Measurements from ENCODE around the gene ANTXRL. TPM values are rescaled to one million over a fixed set of nuclear protein-coding genes. Genes with fewer than 3 reads are reported as not detected.
"Not testable (repeated sequence)": the region's sequence is repeated elsewhere in the genome, so short reads cannot be mapped to it uniquely, and the experiment has no call there.

ANTXRL gene
- total RNA-seq, 1 donor from 2014 or later, result not detected

DNA sequence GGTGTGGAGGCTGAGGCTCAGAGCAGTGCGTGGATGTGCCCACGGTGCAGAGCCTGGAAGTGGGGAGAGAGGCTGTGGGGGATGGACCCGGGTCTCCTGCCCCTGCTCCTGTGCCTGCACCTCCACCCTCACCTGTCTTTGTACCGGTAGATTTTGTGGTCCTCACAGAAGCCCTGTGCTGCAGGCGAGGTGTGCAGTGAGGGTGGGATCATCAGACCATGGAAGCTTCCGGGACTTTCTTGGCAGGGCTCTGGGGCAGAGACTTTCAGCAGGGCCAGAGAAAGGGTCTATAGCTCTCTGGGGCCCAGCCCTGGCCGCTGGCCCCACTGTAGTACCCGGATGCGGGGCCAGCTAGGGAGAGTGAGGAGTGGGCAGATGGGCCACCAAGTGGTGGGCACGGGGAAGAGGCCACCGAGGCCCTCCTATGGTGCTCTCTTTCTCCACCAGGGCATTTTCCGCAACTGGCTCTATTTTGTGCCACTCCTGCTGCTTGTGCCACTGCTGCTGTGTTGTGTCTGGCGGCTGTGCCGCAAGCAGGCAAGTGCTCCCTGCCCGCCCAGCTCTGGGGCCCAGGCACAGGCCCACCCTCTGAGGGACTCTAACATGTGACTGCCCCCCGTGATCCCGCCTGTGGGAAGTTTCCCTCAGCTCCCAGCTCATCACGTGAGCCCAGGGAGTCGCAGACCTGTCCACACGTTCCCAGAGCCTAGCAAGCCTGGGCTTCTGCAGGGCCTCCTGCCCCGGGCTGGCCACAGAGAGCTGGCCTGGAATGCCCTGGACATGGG is 22.1 kb downstream of the ANTXRL start:
- DNase-seq, result no peak

DNA sequence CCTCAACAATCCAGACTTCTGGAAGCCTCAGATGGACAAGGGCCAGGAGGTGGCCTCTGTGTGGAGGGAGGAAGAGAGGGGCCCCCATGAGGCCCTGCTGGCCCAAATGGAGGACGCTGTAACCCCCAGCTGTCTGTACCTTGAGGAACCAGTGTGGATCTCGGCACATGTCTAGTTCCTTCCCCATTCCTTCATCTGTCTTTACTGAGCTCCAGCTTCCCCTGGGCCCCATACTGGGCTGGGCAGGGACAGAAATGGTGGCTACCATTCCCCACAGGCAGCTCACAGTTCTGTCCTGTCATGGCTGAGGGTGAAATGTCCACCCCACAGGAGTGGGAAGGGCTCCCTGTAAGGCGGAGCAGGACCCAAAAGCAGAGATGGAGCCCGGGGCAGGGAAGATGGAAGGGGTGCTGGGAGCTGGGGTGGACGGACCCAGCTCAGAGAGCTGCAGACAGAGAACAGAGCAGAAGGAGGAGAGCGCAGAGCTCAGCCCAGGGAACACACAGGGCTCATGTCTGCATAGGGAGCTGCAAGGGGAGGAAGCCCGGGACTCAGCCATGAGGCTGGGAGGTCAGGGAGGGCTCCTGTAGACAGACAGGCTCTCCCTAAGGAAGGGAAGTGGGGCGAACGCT is 22.8 kb downstream of the ANTXRL start:
- no peak for DNase-seq

DNA sequence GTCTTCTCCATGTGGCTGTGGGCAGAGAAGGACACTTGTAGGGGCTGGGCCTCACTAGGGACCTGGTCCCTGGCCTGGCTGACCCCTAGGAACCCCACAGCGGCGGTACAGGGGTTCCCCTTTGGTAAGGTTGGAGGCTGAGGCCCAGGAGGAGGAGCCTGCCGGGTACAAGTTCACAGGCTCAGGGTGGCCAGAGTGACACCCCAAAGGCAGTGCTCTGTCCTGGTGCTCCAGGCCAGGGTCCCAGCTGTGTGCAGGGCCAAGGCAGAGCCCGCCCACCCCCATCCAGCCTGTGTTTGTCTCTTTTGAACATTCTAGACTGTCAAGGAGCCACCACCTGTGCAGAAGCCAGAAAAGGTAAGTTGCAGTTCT is 23.3 kb downstream of the ANTXRL start:
- DNase-seq, result no peak

DNA sequence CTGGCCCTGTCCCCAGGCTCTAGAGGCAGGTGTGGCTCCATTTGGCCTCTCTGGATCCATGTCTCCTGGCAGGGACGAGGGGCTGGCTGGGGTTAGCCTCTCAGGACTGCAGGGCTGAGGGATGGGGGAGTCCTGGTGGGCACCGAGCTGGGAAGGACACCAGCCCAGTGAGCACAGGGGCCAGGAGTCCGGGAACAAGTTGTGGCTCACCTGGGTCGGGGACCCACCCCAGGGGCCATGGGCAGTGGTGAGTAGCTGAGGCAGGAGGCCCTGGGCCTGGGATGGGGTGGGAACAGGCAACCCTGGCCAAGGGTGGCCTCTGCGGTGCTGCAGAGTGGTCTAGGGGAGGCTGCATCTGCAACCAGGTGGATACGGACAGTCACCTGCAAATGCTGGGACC is 24.1 kb downstream of the ANTXRL start:
- no peak for DNase-seq

DNA sequence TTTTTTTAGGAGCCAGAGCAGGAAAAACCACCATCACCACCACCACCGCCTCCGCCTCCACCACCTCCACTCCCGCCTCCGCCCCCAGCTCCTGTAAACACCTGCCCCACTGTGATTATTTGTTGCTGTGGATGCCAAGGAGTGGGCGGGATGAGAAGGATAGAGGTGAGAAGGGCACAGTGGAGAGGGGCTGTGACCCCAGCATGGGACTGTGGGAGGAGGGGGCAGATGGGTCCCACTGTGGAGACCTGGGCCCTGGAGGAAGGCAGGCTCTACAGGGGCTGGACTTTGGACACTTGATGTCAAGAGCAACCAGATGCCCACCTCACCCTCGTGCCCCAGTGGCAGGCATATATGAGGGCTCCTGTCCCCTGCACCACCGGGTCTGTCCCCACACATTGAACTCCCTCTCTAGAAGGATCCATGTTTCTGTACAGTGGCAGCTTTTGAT is 24.7 kb downstream of the ANTXRL start:
- DNase-seq, result no peak

DNA sequence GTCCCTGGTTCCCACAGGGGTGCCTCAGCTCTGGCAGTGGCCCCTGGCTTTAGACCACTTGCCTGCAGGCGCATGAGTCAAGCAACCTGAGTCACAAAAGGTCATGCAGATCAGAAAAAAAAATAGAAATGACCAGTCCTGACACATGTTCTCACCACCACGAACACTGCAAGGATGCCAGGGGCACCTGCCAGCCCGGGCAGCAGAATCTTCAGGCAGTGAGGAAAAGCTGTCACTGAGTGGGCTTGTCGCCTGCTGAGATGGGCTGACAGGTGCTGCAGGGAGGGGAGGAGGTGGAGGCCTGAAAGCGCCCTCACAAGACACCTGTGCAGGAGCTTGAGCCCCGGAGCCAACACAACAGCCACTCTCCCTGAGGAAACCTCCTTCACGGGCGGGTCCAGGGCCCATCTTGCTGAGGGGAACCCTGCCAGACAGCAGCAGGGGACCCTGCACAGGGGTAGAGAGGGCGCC is 25.2 kb downstream of the ANTXRL start:
- not testable (repeated sequence) for DNase-seq

DNA sequence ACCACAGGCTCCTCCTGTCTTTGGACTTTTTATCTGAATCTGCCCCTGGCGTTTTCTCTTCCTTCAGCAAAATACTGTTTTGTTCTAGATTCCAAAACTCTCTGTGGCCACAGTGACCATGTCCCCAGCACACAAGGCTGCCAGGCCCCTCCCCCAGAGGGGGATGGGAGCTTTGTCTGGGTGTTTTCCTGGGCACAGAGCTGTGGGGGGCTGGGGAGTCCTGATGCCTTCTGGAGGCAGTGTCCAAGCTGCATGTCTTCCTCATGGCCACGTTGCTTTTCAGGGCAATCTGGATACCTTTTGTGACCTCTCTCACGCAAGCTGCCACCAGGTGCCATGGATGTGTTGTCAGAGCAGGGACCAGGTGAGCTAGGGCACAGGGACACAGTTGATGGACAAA is 26.2 kb downstream of the ANTXRL start:
- DNase-seq, result no peak

DNA sequence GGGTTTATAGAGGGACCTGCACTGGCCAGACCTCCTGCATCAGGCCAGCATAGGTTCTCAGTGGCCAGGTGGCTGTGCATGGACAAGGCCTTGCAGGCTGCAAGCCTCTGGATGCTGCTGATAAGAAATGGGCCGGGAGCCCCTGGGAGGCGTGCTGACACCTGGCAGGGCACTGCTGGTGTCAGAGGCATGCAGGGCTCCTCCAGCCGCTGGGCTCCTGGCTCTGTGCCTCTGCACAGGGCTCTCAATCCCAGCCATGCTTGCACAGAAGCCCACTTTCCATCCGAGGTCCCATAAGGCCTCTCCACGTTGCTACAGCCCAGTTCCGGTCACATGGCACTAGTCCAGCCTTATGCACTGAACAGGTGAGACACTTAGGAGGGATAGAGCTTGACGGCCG is 27.3 kb downstream of the ANTXRL start:
- no peak for DNase-seq

DNA sequence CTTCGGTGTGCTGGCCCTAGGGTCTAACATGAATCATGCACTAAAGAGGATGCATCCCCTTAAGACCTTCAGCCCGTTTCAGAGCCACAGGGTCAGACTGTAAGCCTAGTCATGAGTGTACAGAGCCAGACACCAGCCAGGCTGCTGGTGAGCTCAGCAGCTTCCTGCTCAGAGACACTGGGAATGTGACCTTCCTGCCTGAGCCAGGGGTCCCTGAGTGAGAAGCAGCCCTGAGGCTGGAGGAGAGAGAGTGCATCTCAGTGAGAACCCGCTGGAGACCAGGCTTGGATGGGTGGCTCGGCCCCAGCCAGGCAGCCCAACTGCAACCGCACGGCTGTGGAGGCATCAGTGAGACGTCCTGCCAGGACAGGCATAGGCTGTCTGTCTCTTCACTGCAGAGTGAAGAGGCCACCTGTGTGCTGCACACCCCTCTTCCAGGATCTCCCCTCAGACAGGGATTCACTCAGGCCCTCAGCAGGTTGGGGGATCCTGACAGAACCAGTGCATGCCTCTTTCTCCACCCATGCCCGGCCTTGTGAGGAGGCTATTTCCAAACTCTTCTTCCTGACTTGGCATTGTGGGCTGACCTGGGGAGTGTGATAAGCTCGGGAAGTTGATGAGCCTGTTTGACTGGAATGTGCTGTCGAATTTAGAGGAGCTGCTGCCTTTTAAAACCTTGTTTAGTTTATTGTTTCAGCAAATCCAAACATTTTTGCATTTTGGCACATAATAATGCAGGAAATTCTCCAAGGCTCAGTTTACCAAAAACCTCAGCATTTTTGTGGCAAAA is 28.5 kb downstream of the ANTXRL start:
- DNase-seq, result not testable (repeated sequence)

DNA sequence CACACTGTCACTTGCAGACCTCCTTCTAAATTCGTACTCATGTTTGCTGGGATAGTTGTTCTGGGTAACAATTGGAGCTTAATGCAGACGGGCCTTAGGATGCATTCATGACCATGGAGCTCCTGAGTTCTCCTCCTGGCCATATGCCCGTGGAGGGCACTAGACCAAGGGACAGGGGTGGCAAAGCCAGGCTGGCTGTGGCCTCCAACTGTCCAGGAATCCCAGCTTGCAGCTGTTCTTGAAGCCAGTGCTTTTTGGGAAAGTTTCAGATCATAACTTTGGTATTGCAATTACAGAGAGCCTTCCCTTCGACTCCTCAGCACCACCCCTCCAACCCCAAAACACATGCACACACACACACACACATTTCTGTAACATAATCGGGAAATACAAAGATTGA is 30.6 kb downstream of the ANTXRL start:
- no peak for DNase-seq

DNA sequence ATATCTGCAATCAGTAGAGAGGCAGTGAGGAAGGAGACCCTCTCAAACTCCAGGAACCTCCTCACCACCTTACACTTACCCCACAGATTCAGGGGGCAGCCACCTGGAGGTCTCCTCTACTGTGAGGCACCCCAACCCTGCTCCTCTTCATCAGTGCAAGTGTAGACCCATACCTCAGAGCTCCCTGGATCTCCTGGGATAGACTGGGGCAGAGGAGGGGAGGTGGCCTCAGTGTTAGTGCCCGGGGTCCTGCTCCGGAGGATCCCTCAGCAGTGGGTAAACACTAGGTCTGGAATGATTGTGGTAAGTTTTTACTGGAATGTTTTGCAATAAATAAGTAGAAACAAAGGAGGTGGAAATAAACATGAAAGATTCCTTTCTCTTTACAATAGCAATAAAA is 31.1 kb downstream of the ANTXRL start:
- no peak for DNase-seq

DNA sequence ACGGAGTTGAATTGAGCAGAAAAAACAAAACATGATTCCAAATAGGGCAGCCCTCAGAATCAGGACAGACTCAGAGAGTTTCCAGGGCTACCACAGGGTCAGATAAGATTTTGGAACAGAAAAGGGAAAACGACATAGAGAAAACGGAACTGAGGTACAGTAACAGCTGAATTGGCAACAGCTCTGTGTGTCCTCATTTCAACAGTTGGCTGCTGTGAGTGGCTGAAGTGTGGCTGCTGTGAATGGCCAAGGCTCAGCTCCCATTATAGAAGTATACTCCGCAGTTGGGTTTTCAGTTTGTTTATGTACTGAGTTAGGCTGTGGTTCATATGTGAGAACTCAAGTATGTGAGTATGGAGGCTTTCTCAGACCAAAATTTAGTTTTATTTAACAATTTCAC is 32.0 kb downstream of the ANTXRL start:
- DNase-seq, result no peak

DNA sequence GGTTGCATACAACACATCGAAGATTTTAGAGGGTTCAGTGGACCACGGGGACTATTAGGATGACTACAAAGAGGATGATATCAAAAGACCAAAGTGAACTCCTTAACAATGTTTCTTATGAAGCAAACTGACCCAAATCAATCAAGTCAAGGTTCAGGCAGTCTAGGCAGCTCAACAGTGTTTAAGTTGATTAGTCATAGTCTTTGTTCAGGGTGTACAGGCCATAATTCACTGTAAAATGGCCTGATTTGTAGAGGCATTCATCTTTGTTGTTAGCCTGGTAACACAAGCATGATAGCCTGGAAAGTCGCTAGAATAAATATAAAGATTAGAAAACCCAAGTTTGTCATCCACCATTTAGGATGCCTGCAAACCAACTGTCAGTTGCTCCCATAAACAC is 32.6 kb downstream of the ANTXRL start:
- DNase-seq, result no peak

DNA sequence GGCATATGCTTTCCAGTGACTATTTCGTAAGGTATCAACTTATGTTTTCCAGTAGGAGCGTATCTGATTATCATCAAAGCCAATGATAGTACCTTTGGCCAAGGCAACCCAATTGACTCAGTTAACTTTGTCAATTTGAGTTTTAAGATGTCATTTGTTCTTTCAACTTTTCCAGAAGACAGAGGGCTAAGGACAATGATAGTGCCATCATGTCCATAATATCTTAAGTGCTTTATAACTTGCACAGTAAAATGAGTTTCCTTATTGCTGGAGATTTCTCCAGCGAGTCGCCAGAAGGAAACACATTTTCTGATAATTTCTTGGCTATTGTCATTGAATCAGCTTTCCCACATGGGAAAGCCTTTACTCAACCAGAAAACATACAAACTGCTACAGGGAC is 35.0 kb downstream of the ANTXRL start:
- no peak for DNase-seq

DNA sequence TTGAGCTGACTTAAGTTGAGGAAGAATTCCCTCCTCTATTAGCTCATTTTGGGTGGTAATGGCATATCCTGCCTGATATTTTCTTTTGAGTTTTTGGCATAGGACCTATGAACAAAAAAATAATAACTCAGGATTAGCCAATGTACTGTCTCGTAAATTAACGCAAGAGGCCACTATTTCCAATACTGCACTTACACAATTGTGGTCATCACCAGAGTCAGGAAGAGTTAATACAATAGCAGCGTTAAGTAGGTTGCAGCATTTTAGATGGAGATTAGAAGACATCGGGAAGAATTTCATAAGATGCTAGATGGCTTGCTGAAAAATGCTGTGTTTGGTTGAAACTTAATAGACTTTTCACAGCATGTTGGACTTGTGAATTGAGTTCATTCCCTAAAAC is 36.4 kb downstream of the ANTXRL start:
- DNase-seq, result no peak

DNA sequence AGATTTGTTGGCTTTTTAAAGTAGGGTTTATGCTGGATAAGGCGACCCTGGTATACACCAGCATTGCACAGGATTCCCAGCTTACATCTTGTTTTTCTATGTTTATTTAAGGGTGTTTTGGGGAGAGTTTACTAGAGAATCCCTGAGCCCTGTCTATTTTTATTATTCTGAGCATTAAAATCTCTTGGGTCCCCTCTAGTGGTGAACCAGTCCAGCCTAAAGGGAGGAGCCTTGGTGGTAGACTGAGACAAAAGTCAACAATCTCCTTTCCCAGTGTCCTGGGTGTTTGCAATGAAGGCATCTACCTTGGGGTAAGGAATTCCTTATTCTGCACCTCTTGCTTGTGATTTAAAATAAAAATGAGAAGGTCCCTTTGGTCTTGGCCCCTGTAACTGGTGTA is 38.2 kb downstream of the ANTXRL start:
- DNase-seq, result no peak

DNA sequence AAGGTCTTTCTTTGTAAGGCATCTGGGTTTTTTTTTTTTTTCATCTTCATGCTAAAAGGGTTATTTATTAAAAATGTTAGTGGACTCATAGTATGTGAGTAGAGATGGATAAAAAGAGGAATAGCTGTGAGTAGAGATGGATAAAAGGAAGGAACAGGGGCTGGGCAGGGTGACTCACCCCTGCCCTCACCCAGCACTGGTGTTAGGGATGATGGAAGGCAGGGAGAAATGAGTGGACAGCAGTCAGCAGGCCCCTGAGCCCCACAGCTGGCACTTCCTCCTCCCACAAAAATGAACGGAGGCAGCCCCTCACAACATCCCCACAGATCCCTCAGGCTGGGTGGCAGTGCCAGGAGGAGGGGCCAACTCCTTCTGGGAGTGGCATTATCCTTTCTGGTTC is 39.3 kb downstream of the ANTXRL start:
- DNase-seq, result no peak

DNA sequence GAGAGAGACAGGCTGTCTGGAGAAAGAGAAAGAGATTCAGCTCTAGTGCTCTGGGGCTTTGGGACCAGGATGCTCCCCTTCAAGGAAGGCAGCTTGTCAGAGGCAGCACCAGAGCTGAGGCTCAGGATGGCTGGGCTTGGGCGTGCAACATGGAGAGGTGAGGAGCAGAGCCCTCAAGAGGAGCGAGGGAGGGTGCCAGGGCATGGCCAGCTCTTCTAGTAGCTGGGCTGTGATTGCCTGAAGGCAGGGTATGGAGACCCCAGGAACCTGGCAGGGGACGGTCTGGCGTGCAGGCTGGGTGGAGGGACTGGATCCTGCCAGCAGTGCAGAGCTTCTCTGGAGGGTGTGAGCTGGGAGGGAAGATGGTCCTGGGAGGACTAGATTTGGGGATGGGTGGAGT is 40.2 kb downstream of the ANTXRL start:
- no peak for DNase-seq

DNA sequence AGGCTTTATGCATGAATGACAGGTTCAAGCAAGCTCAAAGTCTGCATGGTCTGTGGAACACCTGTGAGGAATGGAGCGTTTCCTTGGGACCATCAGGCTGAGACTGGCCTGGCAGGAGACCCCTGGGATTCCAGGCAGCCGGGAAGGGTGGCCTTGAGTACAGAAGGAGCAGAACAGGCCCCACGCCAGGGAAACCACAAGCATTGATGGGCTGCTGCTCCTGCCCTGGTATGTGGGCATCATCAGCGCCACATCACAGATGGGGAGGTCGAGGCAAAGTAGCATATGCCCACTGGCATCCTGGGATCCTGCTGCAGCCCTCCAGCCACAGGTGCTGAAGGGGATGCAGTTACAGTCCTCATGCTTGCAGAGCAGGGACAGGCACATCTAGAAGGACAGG is 40.9 kb downstream of the ANTXRL start:
- DNase-seq, result no peak

DNA sequence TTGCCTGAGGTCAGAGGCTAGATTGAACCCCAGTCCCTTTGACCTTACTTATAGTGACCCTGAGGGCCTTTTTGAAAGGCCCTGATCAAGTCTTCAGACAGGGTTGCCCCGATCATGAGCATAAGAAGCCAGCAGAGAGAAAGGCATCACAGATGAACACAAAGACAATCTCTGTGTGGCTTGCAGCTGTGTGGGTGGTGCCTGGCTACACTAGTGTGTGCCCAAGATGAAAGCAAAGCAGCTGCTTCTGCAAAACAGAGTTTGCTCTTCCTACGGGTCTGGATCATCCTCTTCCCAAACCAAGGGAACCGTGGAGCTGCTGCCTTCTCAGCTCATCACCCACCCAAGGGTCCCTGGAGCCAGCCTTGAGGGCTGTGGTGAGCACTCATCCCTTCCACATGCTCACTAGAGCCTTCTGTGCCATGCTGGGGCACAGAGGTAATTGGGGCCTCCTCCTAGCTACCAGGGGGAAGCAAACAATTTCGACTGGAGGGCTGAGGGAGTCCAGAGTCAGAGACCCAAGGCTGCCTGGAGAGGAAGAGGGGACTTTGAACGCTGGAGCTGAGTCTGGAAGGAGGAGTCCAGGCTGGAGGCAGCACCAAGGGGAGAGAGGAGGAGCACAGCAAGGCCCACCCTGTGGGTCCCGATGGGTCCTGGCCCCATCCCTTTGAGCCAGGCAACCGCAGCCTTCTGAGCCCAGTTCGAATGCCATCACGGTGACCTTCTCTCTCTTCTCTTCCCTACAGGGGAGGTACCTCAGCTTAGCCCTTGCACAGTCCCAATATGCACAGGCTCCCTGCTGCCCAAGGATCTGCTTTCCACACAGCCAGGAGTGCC is 42.3 kb downstream of the ANTXRL start:
- DNase-seq, result no peak

DNA sequence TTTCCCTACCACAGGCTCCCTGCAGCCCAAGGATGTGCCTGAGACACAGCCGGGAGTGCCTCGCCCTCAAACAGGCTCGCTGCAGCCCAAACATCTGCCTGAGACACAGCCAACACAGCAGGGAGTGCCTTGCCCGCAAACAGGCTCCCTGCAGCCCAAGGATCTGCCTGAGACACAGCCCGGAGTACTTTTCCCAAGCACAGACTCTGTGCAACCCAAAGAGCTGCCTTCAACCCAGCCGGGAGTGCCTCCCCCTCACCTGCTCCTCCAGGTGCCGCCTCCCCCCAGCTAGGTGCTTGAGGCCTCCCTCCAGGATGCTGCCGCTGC is 42.9 kb downstream of the ANTXRL start:
- no peak for DNase-seq

DNA sequence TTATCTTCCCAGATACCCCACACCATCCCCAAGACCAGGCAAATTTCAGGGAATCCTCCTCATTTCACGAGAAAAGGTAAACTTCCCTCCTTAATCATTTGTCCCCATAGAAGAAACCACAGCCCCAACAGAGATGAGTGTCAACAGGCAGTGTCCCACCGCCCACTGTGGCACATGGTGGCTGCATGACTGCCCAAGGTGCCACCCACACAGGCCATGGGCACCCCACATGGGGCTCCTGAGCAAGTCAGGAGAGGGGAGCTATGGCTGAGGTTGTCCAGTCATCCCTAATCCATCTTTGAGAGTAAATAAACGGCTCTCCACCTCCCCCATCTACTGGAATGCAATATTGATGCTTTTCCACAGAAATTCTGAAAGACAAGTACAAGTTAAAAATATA is 44.1 kb downstream of the ANTXRL start:
- DNase-seq, result no peak

DNA sequence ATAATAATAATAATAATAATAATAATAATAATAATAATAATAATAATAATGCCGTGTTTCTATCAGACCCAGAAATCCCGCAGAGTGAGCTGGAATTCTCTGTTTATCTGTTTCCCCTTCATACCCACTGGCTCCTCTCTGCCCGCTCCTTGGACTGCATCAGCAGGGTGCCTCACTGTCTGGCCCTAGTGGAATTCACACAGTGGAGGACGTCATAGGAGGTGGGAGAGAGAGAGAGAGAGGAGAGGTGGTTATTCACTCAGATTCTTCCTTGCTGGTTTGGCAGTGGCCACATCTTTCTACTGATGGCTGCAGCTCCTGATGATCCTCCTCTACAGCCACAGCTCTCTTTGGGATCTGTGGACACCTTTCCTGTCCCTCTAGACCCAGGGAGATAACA is 78.7 kb downstream of the ANTXRL start:
- not testable (repeated sequence) for DNase-seq
